T-helper 17 cell (primary cell): ENCODE results near the gene GPC5. TPM values are rescaled to one million over a fixed set of nuclear protein-coding genes. Genes with fewer than 3 reads are reported as not detected.
"Not testable (repeated sequence)": the region's sequence is repeated elsewhere in the genome, so short reads cannot be mapped to it uniquely, and the experiment has no call there.

Experiments used
- ATAC-seq: fragments of 150-1000 bp; cut with Tn5 transposase; 2 replicates; pipeline ENCODE4 v1.10.0; 2021; ENCODE audit warnings: mild to moderate bottlenecking, moderate library complexity
- DNase-seq, 3 donors: peaks; one replicate each; pipeline versions ENCODE4 v3.0.0 to v3.0.0-alpha.2; 2020 to 2021
- H3K9me3 ChIP-seq: one replicate; pipeline ENCODE4 v1.7.0; 2013; ENCODE audit warnings: low read length, mild to moderate bottlenecking; ENCODE audit not compliant: control insufficient read depth, poor library complexity, severe bottlenecking
- H3K27ac Mint-ChIP-seq: one replicate; pipeline ENCODE4 v1.8.0; 2022; ENCODE audit warnings: mild to moderate bottlenecking, moderate library complexity, mixed read lengths
- H3K27me3 Mint-ChIP-seq: one replicate; pipeline ENCODE4 v1.8.0; 2022; ENCODE audit warnings: mixed read lengths
- H3K36me3 Mint-ChIP-seq: one replicate; pipeline ENCODE4 v1.8.0; 2022; ENCODE audit warnings: low read depth, mixed read lengths
- H3K4me1 Mint-ChIP-seq: one replicate; pipeline ENCODE4 v1.8.0; 2022; ENCODE audit warnings: mild to moderate bottlenecking, mixed read lengths
- H3K4me3 Mint-ChIP-seq: one replicate; pipeline ENCODE4 v1.8.0; 2022; ENCODE audit warnings: mild to moderate bottlenecking, moderate library complexity, mixed read lengths
- total RNA-seq, 4 donors: library from RNA in 2 of 4; stranded (reverse) in 2 of 4; gene quantifications; one replicate each; pipeline ENCODE4 v1.2.3 and lab custom pipeline; 2022 to 2026

The GPC5 gene
- total RNA-seq, 2 donors from 2014 or later = 1.1 TPM; not detected in 1

DNA sequence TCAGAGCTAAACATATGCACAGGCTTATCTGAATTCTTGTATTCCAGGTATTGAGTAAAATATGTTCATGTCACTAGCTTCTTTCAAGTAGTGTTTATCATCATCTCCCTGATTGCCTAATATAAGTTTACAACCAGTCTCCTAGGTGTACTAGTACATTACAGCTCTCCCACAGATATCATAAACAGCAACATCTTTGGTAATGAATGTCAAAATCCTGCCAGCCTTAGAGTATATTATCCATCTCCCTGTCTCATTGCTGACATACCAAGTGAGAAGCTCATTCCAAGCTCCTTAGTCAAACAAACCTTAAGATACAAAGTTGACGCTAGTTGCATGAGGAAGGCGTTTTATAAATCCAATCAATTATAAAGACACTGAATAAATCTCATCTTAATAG is 1139.0 kb downstream of the GPC5 start:
- no peak overlapping the region for H3K4me3 Mint-ChIP-seq
- DNase-seq (no peak), ATAC-seq (no peak)
- no peak overlapping the region for H3K27ac Mint-ChIP-seq
- no peaks in the 10 kb centered on the region for H3K36me3 Mint-ChIP-seq
- H3K27me3 Mint-ChIP-seq = no peaks in the 10 kb centered on the region
- no peaks in the 10 kb centered on the region for H3K4me1 Mint-ChIP-seq
- no peaks in the 10 kb centered on the region for H3K9me3 ChIP-seq

DNA sequence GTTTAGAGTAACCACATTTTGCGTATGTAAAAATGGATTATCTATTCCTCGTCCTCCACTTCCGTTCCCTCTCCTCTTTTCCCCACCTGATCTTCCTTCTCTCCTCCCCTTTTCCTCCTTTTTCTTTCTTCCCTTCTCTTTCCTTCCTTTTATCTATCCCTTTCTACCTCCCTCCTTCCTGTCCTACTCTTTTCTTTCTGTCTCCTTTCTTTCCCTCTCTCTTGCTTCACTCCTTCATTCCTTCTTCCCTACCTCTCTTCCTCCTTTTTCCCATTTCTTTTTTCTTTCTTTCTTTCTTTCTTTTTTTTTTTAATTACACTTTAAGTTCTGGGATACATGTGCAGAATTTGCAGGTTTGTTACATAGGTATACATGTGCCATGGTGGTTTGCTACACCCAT is 1139.7 kb downstream of the GPC5 start:
- no peak overlapping the region for H3K27ac Mint-ChIP-seq
- ATAC-seq (no peak), DNase-seq (no peak)
- H3K9me3 ChIP-seq = no peaks in the 10 kb centered on the region
- H3K4me1 Mint-ChIP-seq = no peaks in the 10 kb centered on the region
- no peaks in the 10 kb centered on the region for H3K36me3 Mint-ChIP-seq
- H3K4me3 Mint-ChIP-seq = no peak overlapping the region
- H3K27me3 Mint-ChIP-seq = no peaks in the 10 kb centered on the region

DNA sequence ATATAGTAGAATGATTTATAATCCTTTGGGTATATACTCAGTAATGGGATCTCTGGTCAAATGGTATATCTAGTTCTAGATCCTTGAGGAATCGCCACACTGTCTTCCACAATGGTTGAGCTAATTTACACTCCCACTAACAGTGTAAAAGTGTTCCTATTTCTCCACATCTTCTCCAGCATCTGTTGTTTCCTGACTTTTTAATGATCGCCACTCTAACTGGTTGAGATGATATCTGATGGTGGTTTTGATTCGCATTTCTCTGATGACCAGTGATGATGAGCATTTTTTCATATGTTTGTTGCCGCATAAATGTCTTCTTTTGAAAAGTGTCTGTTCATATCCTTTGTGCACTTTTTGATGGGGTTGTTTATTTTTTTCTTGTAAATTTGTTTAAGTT is 1140.7 kb downstream of the GPC5 start:
- not testable (repeated sequence) for H3K27ac Mint-ChIP-seq, ATAC-seq, H3K4me3 Mint-ChIP-seq, DNase-seq, H3K36me3 Mint-ChIP-seq, H3K27me3 Mint-ChIP-seq, H3K4me1 Mint-ChIP-seq, H3K9me3 ChIP-seq

DNA sequence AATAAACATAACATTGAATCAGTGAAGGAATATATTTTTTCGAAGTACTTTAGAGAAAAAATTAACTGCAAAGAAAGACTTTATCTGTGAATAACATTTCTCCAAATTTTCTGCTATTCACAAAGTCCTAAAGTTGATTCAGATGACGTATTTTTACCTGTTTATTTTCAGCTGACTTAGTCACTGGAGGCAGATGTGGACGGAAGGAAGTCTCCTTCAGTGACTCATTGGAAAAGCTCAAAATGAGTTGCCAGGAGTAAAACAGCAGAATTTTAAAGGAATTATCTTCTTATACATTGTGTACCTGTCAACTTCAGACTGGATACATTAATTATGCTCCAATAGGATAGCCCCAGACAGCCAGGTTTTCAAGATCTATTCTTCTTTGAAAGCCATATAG is 1148.8 kb downstream of the GPC5 start:
- Mint-ChIP-seq H3K27me3 (no peaks in the 10 kb centered on the region), H3K4me1 (no peaks in the 10 kb centered on the region), H3K27ac (no peak overlapping the region), H3K36me3 (no peaks in the 10 kb centered on the region), H3K4me3 (no peak overlapping the region)
- ATAC-seq (no peak), DNase-seq (no peak)
- H3K9me3 ChIP-seq = no peaks in the 10 kb centered on the region

DNA sequence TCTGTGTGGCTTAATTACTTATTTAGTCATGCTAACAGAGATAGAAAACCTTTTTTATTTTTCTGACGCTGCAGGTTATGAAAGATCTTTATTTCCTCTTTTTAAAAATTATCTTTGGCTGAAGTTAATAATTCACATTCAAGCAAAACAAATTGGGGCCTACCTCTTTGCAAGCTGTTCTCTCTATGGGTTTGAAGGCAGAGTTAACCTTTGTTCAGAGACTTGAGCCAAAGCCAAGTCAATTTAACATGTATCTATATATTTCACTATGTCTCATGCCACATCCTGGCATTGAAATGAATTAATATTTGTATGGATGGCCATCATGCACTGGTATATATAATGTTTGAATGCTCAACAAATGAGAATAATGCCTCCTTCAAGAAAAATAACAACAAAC is 1150.9 kb downstream of the GPC5 start:
- no peak for ATAC-seq
- no peaks in the 10 kb centered on the region for H3K9me3 ChIP-seq
- H3K4me1 Mint-ChIP-seq = no peaks in the 10 kb centered on the region
- H3K36me3 Mint-ChIP-seq = no peaks in the 10 kb centered on the region
- H3K27ac Mint-ChIP-seq = no peak overlapping the region
- no peak overlapping the region for H3K4me3 Mint-ChIP-seq
- H3K27me3 Mint-ChIP-seq = no peaks in the 10 kb centered on the region
- no peak for DNase-seq

DNA sequence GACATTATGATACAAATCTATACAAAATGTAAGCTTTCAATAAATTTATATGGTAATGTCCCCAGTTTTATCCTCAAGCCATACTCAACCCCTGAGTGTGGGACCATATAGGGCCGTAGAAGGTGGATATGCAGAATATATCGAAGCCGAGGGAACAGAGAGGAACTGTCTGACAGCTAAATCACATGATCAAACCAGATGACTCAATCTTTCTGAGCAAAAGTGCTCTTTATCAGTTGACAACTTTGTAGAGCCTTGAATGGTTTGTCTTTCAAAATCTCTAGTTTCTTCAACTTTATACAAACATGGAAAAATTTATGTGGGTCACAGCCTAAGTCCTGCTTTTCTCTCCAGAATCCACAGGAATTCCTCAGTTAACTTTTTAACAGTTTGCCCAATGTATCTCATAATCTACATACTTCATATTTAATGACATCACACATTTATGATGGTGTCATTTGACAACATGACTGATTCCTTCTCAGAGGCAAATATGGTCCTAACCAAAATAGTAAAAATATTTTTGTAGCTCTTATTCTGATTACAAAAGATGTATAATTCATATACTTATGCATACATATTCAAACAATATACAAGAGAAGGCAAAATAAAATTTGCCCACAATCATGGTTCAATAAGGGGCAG is 1155.2 kb downstream of the GPC5 start:
- DNase-seq (no peak), ATAC-seq (no peak)
- Mint-ChIP-seq H3K27ac (no peak overlapping the region), H3K4me1 (no peaks in the 10 kb centered on the region), H3K4me3 (no peak overlapping the region), H3K27me3 (no peaks in the 10 kb centered on the region), H3K36me3 (no peaks in the 10 kb centered on the region)
- no peaks in the 10 kb centered on the region for H3K9me3 ChIP-seq

DNA sequence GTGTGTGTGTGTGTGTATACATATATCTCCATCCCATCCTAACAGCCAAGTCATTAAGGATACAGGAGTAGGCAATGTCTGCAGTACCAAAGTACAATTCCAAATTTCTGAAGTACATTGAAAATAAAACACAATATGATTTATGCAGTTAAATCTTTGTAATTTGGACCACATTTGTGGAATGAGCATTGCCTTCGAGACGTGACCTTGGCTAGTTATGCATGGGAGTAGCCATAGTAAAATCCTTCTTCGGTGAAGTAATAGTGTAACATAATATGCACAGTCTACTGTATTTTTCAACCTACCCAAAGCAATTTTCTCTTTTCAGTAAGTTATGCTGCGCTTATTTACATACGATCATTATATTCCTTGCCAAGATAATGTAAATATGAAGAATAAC is 1162.5 kb downstream of the GPC5 start:
- no peaks in the 10 kb centered on the region for H3K4me1 Mint-ChIP-seq
- ATAC-seq (no peak), DNase-seq (no peak)
- no peak overlapping the region for H3K27ac Mint-ChIP-seq
- H3K27me3 Mint-ChIP-seq = no peaks in the 10 kb centered on the region
- no peak overlapping the region for H3K4me3 Mint-ChIP-seq
- no peaks in the 10 kb centered on the region for H3K9me3 ChIP-seq
- no peaks in the 10 kb centered on the region for H3K36me3 Mint-ChIP-seq

DNA sequence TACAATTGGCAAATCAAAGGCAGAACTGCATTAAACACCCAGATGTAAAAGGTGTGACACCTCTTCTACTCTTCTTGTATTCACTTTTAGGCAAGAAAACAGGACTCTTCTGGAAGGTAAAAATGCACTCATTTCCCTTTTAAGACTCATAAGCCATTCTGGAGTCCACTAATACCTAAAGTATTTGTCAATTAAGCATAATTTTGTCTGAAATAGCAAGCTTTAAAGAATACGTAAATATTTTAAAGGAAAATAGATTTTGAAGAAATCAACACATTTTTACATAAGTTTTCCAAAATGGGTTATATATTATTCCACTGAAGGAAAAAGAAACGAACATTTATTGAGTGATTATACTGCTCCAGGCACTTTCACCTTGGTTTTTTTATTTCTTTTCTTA is 1166.5 kb downstream of the GPC5 start:
- H3K27ac Mint-ChIP-seq = no peak overlapping the region
- H3K9me3 ChIP-seq = no peaks in the 10 kb centered on the region
- H3K27me3 Mint-ChIP-seq = no peaks in the 10 kb centered on the region
- H3K4me3 Mint-ChIP-seq = no peak overlapping the region
- H3K36me3 Mint-ChIP-seq = no peaks in the 10 kb centered on the region
- DNase-seq (no peak), ATAC-seq (no peak)
- H3K4me1 Mint-ChIP-seq = no peaks in the 10 kb centered on the region

DNA sequence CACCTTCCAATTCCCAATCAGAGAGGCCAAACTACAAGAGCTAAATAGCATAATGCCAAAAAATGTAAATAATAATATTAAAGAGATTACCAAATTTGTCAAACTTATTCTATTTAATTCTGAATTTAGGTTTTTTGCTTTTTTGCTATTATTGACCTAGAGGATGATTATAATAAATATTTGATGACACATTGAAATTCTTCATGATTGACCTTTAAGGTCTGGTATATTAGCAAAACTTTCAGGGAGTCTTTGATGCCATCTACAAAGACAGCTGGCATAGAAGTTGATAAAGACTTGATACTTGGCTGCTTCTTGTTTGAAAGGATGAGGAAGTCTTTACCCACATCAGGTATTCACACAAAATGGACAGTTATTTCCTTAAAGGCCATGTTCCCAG is 1168.3 kb downstream of the GPC5 start:
- Mint-ChIP-seq H3K36me3 (no peaks in the 10 kb centered on the region), H3K27me3 (no peaks in the 10 kb centered on the region), H3K27ac (no peak overlapping the region), H3K4me1 (no peaks in the 10 kb centered on the region), H3K4me3 (no peak overlapping the region)
- no peak for DNase-seq
- no peak for ATAC-seq
- H3K9me3 ChIP-seq = no peaks in the 10 kb centered on the region

DNA sequence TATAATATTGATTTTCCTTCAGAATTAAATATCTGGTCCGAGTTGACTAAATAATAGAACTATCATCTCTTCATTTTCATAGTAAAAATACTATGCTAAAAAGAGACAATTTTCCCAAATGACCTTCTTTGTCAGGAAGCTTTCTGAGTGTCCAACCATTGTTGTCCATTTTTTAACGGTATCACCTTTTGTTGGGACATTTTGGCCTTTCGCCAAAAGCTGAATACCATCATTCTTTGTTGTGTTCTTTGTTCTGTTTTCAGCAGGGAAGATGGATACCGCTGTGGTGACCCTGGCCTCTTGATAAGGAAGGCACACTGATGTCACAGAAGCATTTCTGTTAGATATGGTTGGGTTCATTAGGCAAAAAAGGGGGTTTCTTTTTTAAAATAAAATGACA is 1173.8 kb downstream of the GPC5 start:
- no peaks in the 10 kb centered on the region for H3K36me3 Mint-ChIP-seq
- no peak for DNase-seq
- H3K4me1 Mint-ChIP-seq = no peaks in the 10 kb centered on the region
- ATAC-seq = no peak
- H3K9me3 ChIP-seq = no peaks in the 10 kb centered on the region
- H3K4me3 Mint-ChIP-seq = no peak overlapping the region
- no peak overlapping the region for H3K27ac Mint-ChIP-seq
- H3K27me3 Mint-ChIP-seq = no peaks in the 10 kb centered on the region

DNA sequence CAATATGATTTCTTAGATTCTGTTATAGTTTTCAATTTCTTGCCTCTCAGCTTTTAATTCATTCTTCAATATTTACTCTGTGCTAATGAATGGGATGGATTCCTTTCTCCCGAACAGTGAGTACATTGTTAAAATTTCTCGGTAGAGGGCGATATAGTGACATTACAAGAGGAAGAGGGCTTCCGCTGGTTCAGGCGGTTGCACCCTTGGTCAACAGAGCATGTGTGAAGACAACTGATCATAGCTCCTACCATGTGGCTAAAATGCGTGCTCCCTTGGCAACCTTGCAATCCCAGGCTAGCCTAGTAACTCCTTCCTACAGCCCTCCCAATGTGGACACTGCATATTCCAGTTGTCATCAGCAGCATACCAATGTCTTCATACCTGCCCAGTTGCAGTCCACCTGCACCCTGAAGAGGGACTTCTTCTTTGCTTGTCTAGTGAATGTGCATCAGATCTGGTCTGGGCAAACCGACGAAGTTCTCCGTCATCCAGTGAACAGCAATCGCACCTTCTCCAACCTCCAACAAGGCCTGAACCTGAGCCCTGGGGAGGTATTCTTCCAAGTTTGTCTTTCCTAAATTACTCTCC is 1175.1 kb downstream of the GPC5 start:
- Mint-ChIP-seq H3K4me3 (no peak overlapping the region), H3K36me3 (no peaks in the 10 kb centered on the region), H3K27me3 (no peaks in the 10 kb centered on the region), H3K27ac (no peak overlapping the region), H3K4me1 (no peaks in the 10 kb centered on the region)
- no peaks in the 10 kb centered on the region for H3K9me3 ChIP-seq
- no peak for ATAC-seq
- no peak for DNase-seq

DNA sequence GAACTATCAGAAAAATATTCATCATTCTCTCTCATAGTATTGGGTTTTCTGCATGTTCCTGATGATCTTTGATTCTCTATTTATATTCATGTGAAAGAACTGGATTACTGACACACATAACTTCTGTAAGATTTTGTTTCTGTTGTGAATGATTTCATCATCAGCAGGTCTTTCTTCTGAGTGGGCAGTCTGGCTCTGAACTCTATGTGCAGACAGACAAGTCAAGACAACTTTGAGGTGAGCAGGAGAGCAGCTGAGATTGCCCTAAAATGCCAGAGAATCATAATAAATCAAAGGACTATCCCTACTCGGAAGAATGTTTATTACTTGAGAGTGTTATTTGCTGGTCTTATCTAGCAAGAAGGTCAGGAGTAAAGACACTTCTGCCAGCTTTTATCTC is 1176.1 kb downstream of the GPC5 start:
- DNase-seq = no peak
- H3K9me3 ChIP-seq = no peaks in the 10 kb centered on the region
- H3K36me3 Mint-ChIP-seq = no peaks in the 10 kb centered on the region
- no peak overlapping the region for H3K4me3 Mint-ChIP-seq
- H3K27me3 Mint-ChIP-seq = no peaks in the 10 kb centered on the region
- H3K4me1 Mint-ChIP-seq = no peaks in the 10 kb centered on the region
- ATAC-seq = no peak
- no peak overlapping the region for H3K27ac Mint-ChIP-seq

DNA sequence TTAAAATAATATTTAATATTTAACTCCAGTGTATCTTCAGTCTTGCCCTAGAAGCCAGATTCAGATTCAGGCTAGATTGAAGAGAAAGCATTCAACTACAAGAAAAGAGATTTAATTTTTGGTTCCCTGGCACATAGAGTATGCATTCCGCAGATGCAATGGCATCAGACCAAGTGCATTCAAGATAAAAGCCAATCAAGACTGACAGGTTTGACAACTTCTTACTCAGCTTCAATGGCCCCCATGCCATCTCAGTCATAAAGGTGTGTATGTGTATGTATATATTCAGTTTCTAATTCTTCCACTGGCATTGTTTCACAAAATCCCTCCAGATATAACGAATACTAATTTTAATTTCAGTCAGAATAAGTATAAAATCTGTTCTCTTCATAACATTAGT is 1177.4 kb downstream of the GPC5 start:
- no peaks in the 10 kb centered on the region for H3K4me1 Mint-ChIP-seq
- no peaks in the 10 kb centered on the region for H3K9me3 ChIP-seq
- H3K4me3 Mint-ChIP-seq = no peak overlapping the region
- no peak for ATAC-seq
- H3K27me3 Mint-ChIP-seq = no peaks in the 10 kb centered on the region
- DNase-seq = no peak
- no peaks in the 10 kb centered on the region for H3K36me3 Mint-ChIP-seq
- no peak overlapping the region for H3K27ac Mint-ChIP-seq

DNA sequence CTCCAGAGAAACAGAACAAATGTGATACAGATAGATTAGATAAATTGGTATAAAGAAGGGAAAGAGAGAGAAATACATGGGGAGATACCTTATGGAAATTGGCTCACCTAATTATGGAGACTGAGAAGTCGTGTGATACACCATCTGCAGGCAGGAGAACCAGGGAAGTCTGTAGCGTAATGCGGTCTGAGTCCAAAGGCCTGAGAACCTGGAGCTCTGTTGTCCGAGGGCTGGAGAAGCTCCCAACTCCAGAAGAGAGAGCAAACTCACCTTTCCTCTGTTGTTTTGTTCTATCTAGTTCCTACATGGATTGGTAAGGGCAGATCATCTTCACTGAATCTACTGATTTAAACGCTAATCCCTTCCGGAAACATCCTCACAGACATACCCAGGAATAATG is 1179.9 kb downstream of the GPC5 start:
- Mint-ChIP-seq H3K36me3 (no peaks in the 10 kb centered on the region), H3K4me1 (no peaks in the 10 kb centered on the region), H3K27me3 (no peaks in the 10 kb centered on the region), H3K27ac (no peak overlapping the region), H3K4me3 (no peak overlapping the region)
- DNase-seq (no peak), ATAC-seq (no peak)
- no peaks in the 10 kb centered on the region for H3K9me3 ChIP-seq
